MCF 10A (cell line): Measurements from ENCODE around the gene C2CD2. TPM values are rescaled to one million over a fixed set of nuclear protein-coding genes. Genes with fewer than 3 reads are reported as not detected.

Source experiments
- BruUV-seq: library from RNA; stranded (reverse); fragments of 400-500 nt; replicated peaks from 2 replicates; lab custom pipeline; 2021; lab: Mats Ljungman, UMichigan
- CTCF ChIA-PET: fragments of 300-600 bp; sonication (Branson Sonifier 250); formaldehyde crosslinking; extraction: SDS; loops from one replicate; lab custom pipeline; 2021; ENCODE audit warnings: antibody characterized with exemption, inconsistent platforms; lab: Yijun Ruan, JAX
- POLR2A ChIA-PET: fragments of 300-600, 350-650 bp; sonication (Branson Sonifier 250); formaldehyde crosslinking; extraction: SDS; loops from one replicate; lab custom pipeline; 2020; ENCODE audit warnings: antibody characterized with exemption, inconsistent platforms; lab: Yijun Ruan, JAX
- DNase-seq: peaks from one replicate; pipeline ENCODE4 v3.0.0-alpha.2; 2018; ENCODE audit not compliant: unreplicated experiment
- H3K27ac Mint-ChIP-seq: one replicate; pipeline ENCODE4 v1.8.0; 2022; ENCODE audit warnings: mild to moderate bottlenecking, low read depth, mixed read lengths; ENCODE audit not compliant: unreplicated experiment
- H3K27me3 Mint-ChIP-seq: one replicate; pipeline ENCODE4 v1.8.0; 2022; ENCODE audit warnings: mixed read lengths; ENCODE audit not compliant: insufficient read depth, unreplicated experiment
- H3K36me3 Mint-ChIP-seq: one replicate; pipeline ENCODE4 v1.8.0; 2022; ENCODE audit warnings: mild to moderate bottlenecking, moderate library complexity, mixed read lengths; ENCODE audit not compliant: insufficient read depth, unreplicated experiment
- H3K4me1 Mint-ChIP-seq: one replicate; pipeline ENCODE4 v1.8.0; 2022; ENCODE audit warnings: mixed read lengths; ENCODE audit not compliant: insufficient read depth, unreplicated experiment
- H3K4me3 Mint-ChIP-seq: one replicate; pipeline ENCODE4 v1.8.0; 2022; ENCODE audit warnings: mild to moderate bottlenecking, moderate library complexity, mixed read lengths; ENCODE audit not compliant: unreplicated experiment
- H3K9me3 Mint-ChIP-seq: one replicate; pipeline ENCODE4 v1.8.0; 2022; ENCODE audit warnings: mixed read lengths; ENCODE audit not compliant: unreplicated experiment
- CTCF ChIP-seq: fragments of 200-600 bp; IDR thresholded peaks from one replicate; pipeline ENCODE4 v1.8.0; 2022; ENCODE audit warnings: antibody characterized with exemption, mild to moderate bottlenecking; ENCODE audit not compliant: unreplicated experiment
- intact Hi-C: fragments of 100-400 bp; cut with micrococcal nuclease; formaldehyde crosslinking; loops from 2 replicates; pipeline ENCODE4 v1.14.1; 2022
- total RNA-seq: library from RNA; stranded (reverse); gene quantifications from 2 replicates; pipeline ENCODE4 v1.2.3, GENCODE V29; 2022

The C2CD2 gene
- total RNA-seq, 1 experiment from 2014 or later, result 25.1 TPM

DNA sequence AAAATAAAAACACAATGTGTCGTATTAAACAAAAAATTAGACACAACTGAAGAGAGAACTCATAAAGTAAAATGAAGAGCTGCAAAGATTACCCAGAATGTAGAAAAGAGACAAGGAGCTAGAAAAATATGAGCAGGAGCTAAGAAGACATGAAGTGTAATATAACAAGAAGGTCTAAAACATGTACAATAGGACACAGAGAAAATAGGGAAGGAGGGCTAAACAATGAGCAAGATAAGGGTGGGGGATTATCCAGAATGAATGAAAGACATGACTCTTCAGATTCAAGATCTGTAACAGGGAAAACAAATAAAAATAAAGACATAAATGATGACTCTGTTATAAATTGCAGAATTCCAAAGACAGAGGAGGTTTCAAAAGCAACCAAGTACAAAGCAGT, 112.9 kb downstream of the C2CD2 start:
- intact Hi-C loops, result no loop called here
- CTCF ChIA-PET, result interaction anchor here (0.7 to 1.1 kb wide), 3 partner anchors 15 to 103 kb away, joined by 3 read pairs; no protein-coding TSS in a partner anchor
- Mint-ChIP-seq H3K4me1 (peaks cover 3% of the 10 kb centered on the region), H3K27ac (no peak overlapping the region), H3K36me3 (peaks cover 3% of the 10 kb centered on the region), H3K4me3 (no peak overlapping the region), H3K9me3 (peaks cover 16% of the 10 kb centered on the region), H3K27me3 (no peaks in the 10 kb centered on the region)
- POLR2A ChIA-PET, result interaction anchor here (0.6 kb wide), 1 partner anchor 74 kb away, joined by 3 read pairs; the partner anchor contains the start of gene RIPK4
- no peak for DNase-seq
- TF ChIP-seq CTCF, result no peak
- no TSS peak for BruUV-seq

DNA sequence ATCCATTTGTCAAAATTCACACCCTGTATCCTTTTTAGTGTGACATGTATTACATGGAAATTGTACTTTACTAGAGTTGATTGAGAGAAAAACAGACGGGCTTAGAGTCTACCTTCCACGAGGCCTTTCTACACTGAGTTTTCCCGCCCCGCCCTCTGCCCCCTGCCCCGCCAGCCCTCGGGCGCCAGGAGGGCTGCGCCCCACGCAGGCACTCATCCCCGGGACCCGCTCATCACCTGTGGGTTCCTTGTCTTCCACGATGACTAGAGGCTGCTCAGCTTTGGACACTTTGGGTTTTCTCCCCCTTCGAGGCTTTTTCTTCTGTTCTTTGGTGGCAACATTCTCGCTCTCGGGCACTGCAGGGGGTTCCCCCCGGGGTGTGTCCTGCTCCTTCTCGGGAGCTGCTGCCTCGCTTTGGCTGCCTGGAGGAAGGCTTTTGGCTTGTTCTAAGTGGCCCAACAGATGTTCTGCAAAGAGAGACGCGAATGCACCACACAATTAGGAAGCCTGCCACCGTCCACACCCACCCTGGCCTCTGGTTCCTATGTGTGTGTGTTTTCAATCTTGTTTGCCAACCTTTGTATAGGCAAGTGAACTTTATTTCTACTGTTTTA, 114.3 kb downstream of the C2CD2 start:
- peaks cover 6% of the 10 kb centered on the region for H3K4me1 Mint-ChIP-seq
- TF ChIP-seq CTCF, result no peak
- intact Hi-C loops, result no loop called here
- peaks cover 16% of the 10 kb centered on the region for H3K9me3 Mint-ChIP-seq
- POLR2A ChIA-PET, result no interaction called here
- no peak overlapping the region for H3K4me3 Mint-ChIP-seq
- H3K36me3 Mint-ChIP-seq, result peaks cover 11% of the 10 kb centered on the region
- DNase-seq, result no peak
- BruUV-seq, result no TSS peak
- no peaks in the 10 kb centered on the region for H3K27me3 Mint-ChIP-seq
- H3K27ac Mint-ChIP-seq, result no peak overlapping the region
- CTCF ChIA-PET, result no interaction called here

GRCh38 chr21:41837756-41838297, 116.0 kb downstream of the C2CD2 start:
- ChIA-PET POLR2A (no interaction called here), CTCF (interaction anchor here (0.8 to 1.0 kb wide), 2 partner anchors 13 to 21 kb away, joined by 3 read pairs; no protein-coding TSS in a partner anchor)
- Mint-ChIP-seq H3K27me3 (no peaks in the 10 kb centered on the region), H3K4me3 (no peak overlapping the region), H3K9me3 (peaks cover 16% of the 10 kb centered on the region), H3K27ac (no peak overlapping the region), H3K36me3 (peaks cover 11% of the 10 kb centered on the region), H3K4me1 (peaks cover 6% of the 10 kb centered on the region)
- DNase-seq, result no peak
- intact Hi-C loops, result no loop called here
- no peak for TF ChIP-seq CTCF
- no TSS peak for BruUV-seq

DNA sequence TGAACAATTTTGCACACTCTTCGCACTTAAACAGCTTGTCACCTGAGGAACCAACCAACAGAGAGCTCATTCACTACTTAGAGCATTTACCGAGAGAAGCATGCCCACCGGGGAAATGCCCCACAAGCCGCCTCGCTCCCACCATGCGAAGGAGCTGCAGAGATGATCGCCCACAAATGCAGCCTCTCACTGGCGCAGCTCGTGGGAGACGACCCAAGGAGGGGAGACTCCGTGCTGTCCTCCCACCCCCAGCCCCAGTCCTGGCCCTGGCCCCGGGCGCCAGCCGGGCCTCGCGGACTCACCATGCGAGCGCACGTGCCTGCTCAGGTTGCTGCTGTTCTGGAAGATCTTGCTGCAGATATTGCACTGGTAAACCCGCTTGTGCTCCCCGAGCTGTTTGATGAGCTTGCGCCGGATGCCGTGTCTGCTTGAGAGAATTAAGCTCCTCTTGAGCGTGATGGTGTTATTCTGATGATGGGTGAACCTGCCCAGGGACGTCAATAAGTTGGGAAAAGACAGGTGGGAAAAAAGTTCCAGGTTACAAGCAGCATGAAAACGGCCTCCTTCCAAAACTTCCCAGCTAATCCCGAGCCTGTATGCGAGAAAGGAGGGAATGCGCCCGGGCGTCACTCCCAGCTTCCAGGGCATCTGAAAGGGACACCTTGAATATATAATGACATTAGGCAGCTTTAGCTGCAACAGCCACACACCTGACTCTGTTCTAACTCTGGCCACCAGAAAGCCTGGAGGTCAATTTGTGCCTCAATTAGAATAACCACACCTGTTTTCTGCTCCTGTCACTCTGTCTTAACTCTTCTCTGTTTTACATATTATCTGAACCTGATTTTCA, 117.4 kb downstream of the C2CD2 start:
- H3K9me3 Mint-ChIP-seq, result peaks cover 13% of the 10 kb centered on the region
- H3K4me1 Mint-ChIP-seq, result peaks cover 6% of the 10 kb centered on the region
- peak overlapping the region; percentile 2 for H3K27ac Mint-ChIP-seq
- no TSS peak for BruUV-seq
- H3K36me3 Mint-ChIP-seq, result peaks cover 11% of the 10 kb centered on the region
- ChIA-PET POLR2A (no interaction called here), CTCF (interaction anchor here (1.1 kb wide), 1 partner anchor 9 kb away, joined by 3 read pairs; no protein-coding TSS in a partner anchor)
- H3K27me3 Mint-ChIP-seq, result no peaks in the 10 kb centered on the region
- DNase-seq, result no peak
- intact Hi-C loops, result no loop called here
- H3K4me3 Mint-ChIP-seq, result no peak overlapping the region
- TF ChIP-seq CTCF, result no peak
